Measurements from ENCODE around the gene SCNN1A. TPM values are rescaled to one million over a fixed set of nuclear protein-coding genes. Genes with fewer than 3 reads are reported as not detected.
A peak's percentile ranks its signal among the peaks of the same experiment; 100 is the strongest.

Gene SCNN1A
- total and polyA plus RNA-seq, 2 donors (not counting 3 experiments of a cell fraction or from before 2014, with no cell fraction given), result 0.12 to 0.18 TPM

- Histone ChIP-seq H3K4me2 (ENCODE audit: insufficient read depth, low read length) (no peak overlapping the region), H3K27ac (ENCODE audit: insufficient read depth, low read depth, low read length) (peak overlapping the region; percentile 55), H3K27me3 (ENCODE audit: control insufficient read depth in 2 of 2, insufficient read depth in 2 of 2, low read length in 2 of 2) (no peaks in the 10 kb centered on the region), H3K4me1 (ENCODE audit: control insufficient read depth, extremely low read depth, insufficient read depth, low read length) (peaks cover 36% of the 10 kb centered on the region), H3K36me3 (ENCODE audit: control insufficient read depth in 2 of 2, extremely low read depth in 1 of 2, insufficient read depth in 2 of 2, low read length in 2 of 2) (peaks cover 11 to 22% of the 10 kb centered on the region in 2 experiments), H4K20me1 (replicated peaks; ENCODE audit: control insufficient read depth, extremely low read depth, insufficient read depth, low read length) (no peaks in the 10 kb centered on the region), H2AFZ (ENCODE audit: low read depth, low read length) (no peak overlapping the region), H3K9me3 (replicated peaks; ENCODE audit: control insufficient read depth, insufficient read depth, low read length) (no peaks in the 10 kb centered on the region), H3K9me1 (replicated peaks; ENCODE audit: control insufficient read depth, extremely low read depth, insufficient read depth, low read length) (no peaks in the 10 kb centered on the region), H3K9ac (replicated peaks; ENCODE audit: extremely low read depth, insufficient read depth, low read length) (no peak overlapping the region), H3K4me3 (replicated peaks in 1 of 3; ENCODE audit: insufficient read depth in 1 of 3, low read depth in 1 of 3, low read length in 3 of 3) (no peak overlapping the region), H3K79me2 (ENCODE audit: control insufficient read depth, insufficient read depth, low read length) (peaks cover 4% of the 10 kb centered on the region)
- ChIA-PET POLR2A (interaction anchor here (1.8 kb wide), 1 partner anchor 11 kb away, joined by 5 read pairs; no protein-coding TSS in a partner anchor), CTCF (interaction anchor here (1.3 to 4.9 kb wide), 4 partner anchors 11 to 140 kb away, joined by 3 to 47 read pairs (median 24); no protein-coding TSS in a partner anchor)
- TF ChIP-seq GATA2 (IDR thresholded peaks at IDR 0.05; ENCODE audit: insufficient read depth, insufficient read length, low read depth, low read length), result no peak
- peak; percentile 57 for TF ChIP-seq POLR2A (IDR thresholded peaks at IDR 0.05; ENCODE audit: low read depth, low read length)
- TF ChIP-seq MYC (IDR thresholded peaks at IDR 0.05; ENCODE audit: low read depth, low read length), result no peak
- BruUV-seq (replicated peaks), result no TSS peak
- dilution Hi-C loops (cut with MboI; ENCODE audit: extremely low pct_ligation_motif_present, low sequenced_read_pairs), result no loop called here
- FAIRE-seq (peak; percentile 76), DNase-seq (ENCODE audit: low read depth, low spot score) (peak; percentile 19)
- intact Hi-C loops (cut with micrococcal nuclease), result no loop called here
These were observed 50.2 kb downstream of the SCNN1A start for GRCh38 chr12:6324936-6325750.

- Histone ChIP-seq H3K4me2 (ENCODE audit: insufficient read depth, low read length) (peak overlapping the region; percentile 48), H3K27me3 (ENCODE audit: control insufficient read depth in 2 of 2, insufficient read depth in 2 of 2, low read length in 2 of 2) (no peaks in the 10 kb centered on the region), H3K9ac (replicated peaks; ENCODE audit: extremely low read depth, insufficient read depth, low read length) (peak overlapping the region; percentile 62), H2AFZ (ENCODE audit: low read depth, low read length) (peak overlapping the region; percentile 4), H4K20me1 (replicated peaks; ENCODE audit: control insufficient read depth, extremely low read depth, insufficient read depth, low read length) (no peaks in the 10 kb centered on the region), H3K9me1 (replicated peaks; ENCODE audit: control insufficient read depth, extremely low read depth, insufficient read depth, low read length) (no peaks in the 10 kb centered on the region), H3K79me2 (ENCODE audit: control insufficient read depth, insufficient read depth, low read length) (peaks cover 2% of the 10 kb centered on the region), H3K27ac (ENCODE audit: insufficient read depth, low read depth, low read length) (peak overlapping the region; percentile 80), H3K4me1 (ENCODE audit: control insufficient read depth, extremely low read depth, insufficient read depth, low read length) (peaks cover 36% of the 10 kb centered on the region), H3K36me3 (ENCODE audit: control insufficient read depth in 2 of 2, extremely low read depth in 1 of 2, insufficient read depth in 2 of 2, low read length in 2 of 2) (peaks cover 6 to 12% of the 10 kb centered on the region in 2 experiments), H3K4me3 (replicated peaks in 1 of 3; ENCODE audit: insufficient read depth in 1 of 3, low read depth in 1 of 3, low read length in 3 of 3) (no peak overlapping the region), H3K9me3 (replicated peaks; ENCODE audit: control insufficient read depth, insufficient read depth, low read length) (no peaks in the 10 kb centered on the region)
- DNase-seq (ENCODE audit: low read depth, low spot score), result no peak
- FAIRE-seq, result no peak
- intact Hi-C loops (cut with micrococcal nuclease) (loop anchor here (1.0 to 2.0 kb wide), 11 partner anchors 8 to 211 kb away; partner anchors contain the start of genes GAPDH, LTBR, TAPBPL and VAMP1), dilution Hi-C loops (cut with MboI; ENCODE audit: extremely low pct_ligation_motif_present, low sequenced_read_pairs) (no loop called here)
- POLR2A ChIA-PET, result interaction anchor here (1.5 kb wide), 1 partner anchor 15 kb away, joined by 6 read pairs; no protein-coding TSS in a partner anchor
- BruUV-seq (replicated peaks), result no TSS peak
- CTCF ChIA-PET, result interaction anchor here (1.2 to 2.6 kb wide), 9 partner anchors 11 to 147 kb away, joined by 5 to 40 read pairs (median 11); partner anchors contain the start of genes LTBR, TNFRSF1A and VAMP1
- TF ChIP-seq POLR2AphosphoS5 (IDR thresholded peaks at IDR 0.05; ENCODE audit: insufficient read depth, low read depth, low read length) (peak; percentile 26), JUN (IDR thresholded peaks at IDR 0.05; ENCODE audit: borderline replicate concordance, insufficient read depth, insufficient read length, low read depth) (no peak)
These were observed 51.2 kb downstream of the SCNN1A start for GRCh38 chr12:6323995-6324711.
